ENCODE measurements around the gene TRIB2. TPM values are rescaled to one million over a fixed set of nuclear protein-coding genes. Genes with fewer than 3 reads are reported as not detected.
"Not testable (repeated sequence)": the region's sequence is repeated elsewhere in the genome, so short reads cannot be mapped to it uniquely, and the experiment has no call there.

TRIB2 gene
- total RNA-seq, 1 donor from 2014 or later, result 142 TPM

- peaks cover 3% of the 10 kb centered on the region for H3K4me1 Mint-ChIP-seq (ENCODE audit: unreplicated experiment)
- DNase-seq (ENCODE audit: extremely low spot score, unreplicated experiment), result no peak
These were observed 41.4 kb upstream of the TRIB2 start for GRCh38 chr2:12675352-12675795.

GRCh38 chr2:12675801-12676200 is 40.9 kb upstream of the TRIB2 start:
- TF ChIP-seq CTCF (IDR thresholded peaks at IDR 0.05), result no peak
- H3K36me3 Mint-ChIP-seq (ENCODE audit: unreplicated experiment), result no peaks in the 10 kb centered on the region
- H3K4me1 Mint-ChIP-seq (ENCODE audit: unreplicated experiment), result peaks cover 3% of the 10 kb centered on the region
- no peak overlapping the region for H3K4me3 Mint-ChIP-seq (ENCODE audit: unreplicated experiment)
- no peak for DNase-seq (ENCODE audit: extremely low spot score, unreplicated experiment)
- no peak overlapping the region for H3K27ac Mint-ChIP-seq (ENCODE audit: unreplicated experiment)
- peaks cover 5% of the 10 kb centered on the region for H3K9me3 Mint-ChIP-seq (ENCODE audit: unreplicated experiment)
- H3K27me3 Mint-ChIP-seq (ENCODE audit: unreplicated experiment), result no peaks in the 10 kb centered on the region

More at GRCh38 chr2:12675352-12675795, 41.4 kb upstream of the TRIB2 start:
- Mint-ChIP-seq H3K9me3 (ENCODE audit: unreplicated experiment) (peaks cover 5% of the 10 kb centered on the region), H3K27me3 (ENCODE audit: unreplicated experiment) (no peaks in the 10 kb centered on the region), H3K36me3 (ENCODE audit: unreplicated experiment) (no peaks in the 10 kb centered on the region), H3K27ac (ENCODE audit: unreplicated experiment) (no peak overlapping the region), H3K4me3 (ENCODE audit: unreplicated experiment) (no peak overlapping the region)
- TF ChIP-seq CTCF (IDR thresholded peaks at IDR 0.05), result no peak

- peaks cover 3% of the 10 kb centered on the region for H3K4me1 Mint-ChIP-seq (ENCODE audit: unreplicated experiment)
These were observed 40.0 kb upstream of the TRIB2 start for GRCh38 chr2:12676771-12677170.

GRCh38 chr2:12678186-12678585 is 38.5 kb upstream of the TRIB2 start:
- peaks cover 5% of the 10 kb centered on the region for H3K9me3 Mint-ChIP-seq (ENCODE audit: unreplicated experiment)
- peaks cover 3% of the 10 kb centered on the region for H3K4me1 Mint-ChIP-seq (ENCODE audit: unreplicated experiment)
- no peaks in the 10 kb centered on the region for H3K27me3 Mint-ChIP-seq (ENCODE audit: unreplicated experiment)
- H3K27ac Mint-ChIP-seq (ENCODE audit: unreplicated experiment), result no peak overlapping the region
- H3K4me3 Mint-ChIP-seq (ENCODE audit: unreplicated experiment), result no peak overlapping the region
- no peak for DNase-seq (ENCODE audit: extremely low spot score, unreplicated experiment)
- no peaks in the 10 kb centered on the region for H3K36me3 Mint-ChIP-seq (ENCODE audit: unreplicated experiment)
- TF ChIP-seq CTCF (IDR thresholded peaks at IDR 0.05), result no peak

More at GRCh38 chr2:12676771-12677170, 40.0 kb upstream of the TRIB2 start:
- H3K9me3 Mint-ChIP-seq (ENCODE audit: unreplicated experiment), result peaks cover 5% of the 10 kb centered on the region
- no peak overlapping the region for H3K27ac Mint-ChIP-seq (ENCODE audit: unreplicated experiment)
- no peaks in the 10 kb centered on the region for H3K27me3 Mint-ChIP-seq (ENCODE audit: unreplicated experiment)
- H3K36me3 Mint-ChIP-seq (ENCODE audit: unreplicated experiment), result no peaks in the 10 kb centered on the region
- no peak for TF ChIP-seq CTCF (IDR thresholded peaks at IDR 0.05)
- DNase-seq (ENCODE audit: extremely low spot score, unreplicated experiment), result no peak
- H3K4me3 Mint-ChIP-seq (ENCODE audit: unreplicated experiment), result no peak overlapping the region

- no peak overlapping the region for H3K4me3 Mint-ChIP-seq (ENCODE audit: unreplicated experiment)
- TF ChIP-seq CTCF (IDR thresholded peaks at IDR 0.05), result no peak
- no peaks in the 10 kb centered on the region for H3K27me3 Mint-ChIP-seq (ENCODE audit: unreplicated experiment)
- H3K9me3 Mint-ChIP-seq (ENCODE audit: unreplicated experiment), result peaks cover 5% of the 10 kb centered on the region
- DNase-seq (ENCODE audit: extremely low spot score, unreplicated experiment), result no peak
- H3K27ac Mint-ChIP-seq (ENCODE audit: unreplicated experiment), result no peak overlapping the region
- no peaks in the 10 kb centered on the region for H3K36me3 Mint-ChIP-seq (ENCODE audit: unreplicated experiment)
- H3K4me1 Mint-ChIP-seq (ENCODE audit: unreplicated experiment), result peaks cover 10% of the 10 kb centered on the region
These were observed 37.1 kb upstream of the TRIB2 start for GRCh38 chr2:12679550-12680072.

- not testable (repeated sequence) for H3K27me3 Mint-ChIP-seq (ENCODE audit: unreplicated experiment); H3K27ac Mint-ChIP-seq (ENCODE audit: unreplicated experiment); DNase-seq (ENCODE audit: extremely low spot score, unreplicated experiment); H3K9me3 Mint-ChIP-seq (ENCODE audit: unreplicated experiment); H3K4me3 Mint-ChIP-seq (ENCODE audit: unreplicated experiment); H3K36me3 Mint-ChIP-seq (ENCODE audit: unreplicated experiment)
- H3K4me1 Mint-ChIP-seq (ENCODE audit: unreplicated experiment), result peaks cover 13% of the 10 kb centered on the region
These were observed 36.6 kb upstream of the TRIB2 start for GRCh38 chr2:12680115-12680514.
